Heart right ventricle (tissue), 16 donors: Measurements from ENCODE around the gene AGBL4. TPM values are rescaled to one million over a fixed set of nuclear protein-coding genes. Genes with fewer than 3 reads are reported as not detected.

Source experiments
- ATAC-seq, 8 donors: fragments of 200-7000 bp; cut with Tn5 transposase; one replicate each; pipeline ENCODE4 v1.9.1; 2020; ENCODE audit warnings: mild to moderate bottlenecking in 8 of 8, moderate library complexity in 8 of 8, moderate number of reproducible peaks in 1 of 8
- DNase-seq, 2 donors: peaks; one replicate each; pipeline ENCODE4 v3.0.0-alpha.2; 2020
- H3K27ac ChIP-seq, 10 donors: fragments of 200-600 bp; sonication (generic) in 2 of 10; one replicate each; pipeline versions ENCODE4 v1.5.0 to v1.8.0; 2020 to 2022; ENCODE audit warnings: mild to moderate bottlenecking in 3 of 10
- H3K27me3 ChIP-seq, 7 donors: fragments of 200-600 bp; one replicate each; pipeline ENCODE4 v1.8.0; 2021 to 2022; ENCODE audit warnings: mild to moderate bottlenecking in 2 of 7
- H3K36me3 ChIP-seq, 9 donors: fragments of 200-600 bp; sonication (generic) in 1 of 9; one replicate each; pipeline versions ENCODE4 v1.5.0 to v1.8.0; 2020 to 2022; ENCODE audit warnings: mild to moderate bottlenecking in 2 of 9
- H3K4me1 ChIP-seq, 9 donors: fragments of 200-600 bp; sonication (generic) in 1 of 9; one replicate each; pipeline versions ENCODE4 v1.5.0 to v1.8.0; 2020 to 2022; ENCODE audit warnings: mild to moderate bottlenecking in 4 of 9
- H3K4me3 ChIP-seq, 10 donors: fragments of 200-600 bp; sonication (generic) in 2 of 10; one replicate each; pipeline versions ENCODE4 v1.5.0 to v1.8.0; 2020 to 2022; ENCODE audit warnings: mild to moderate bottlenecking in 7 of 10, moderate library complexity in 2 of 10
- H3K9me3 ChIP-seq, 11 donors: fragments of 200-600 bp in 10 of 11; sonication (generic) in 2 of 11; one replicate each; pipeline versions ENCODE4 v1.5.0 to v1.8.0; 2013 to 2022; ENCODE audit warnings: mild to moderate bottlenecking in 2 of 11, control low read depth in 1 of 11, moderate library complexity in 1 of 11
- CTCF ChIP-seq, 9 donors: fragments of 200-600 bp; sonication (generic) in 2 of 9; IDR thresholded peaks; one replicate each; pipeline versions ENCODE4 v1.5.0 to v1.8.0; 2021 to 2022; ENCODE audit warnings: antibody characterized with exemption in 9 of 9, mild to moderate bottlenecking in 5 of 9, moderate library complexity in 1 of 9
- WGBS, 2 donors: extraction: QIAGEN DNeasy Blood & Tissue Kit; methylation state at CpG; one replicate each; pipeline ENCODE4 v1.1.7; 2013; ENCODE audit warnings: inconsistent platforms in 1 of 2; 5-methylcytosine and 5-hydroxymethylcytosine counted together
- intact Hi-C, 10 donors: fragments of 100-400 bp; cut with DNase I; formaldehyde crosslinking; loops; one replicate each; pipeline versions ENCODE4 v1.11.1 to v1.14.2; 2022
- polyA plus RNA-seq, 2 donors: library from polyadenylated mRNA; stranded (reverse); fragments of 200-250 nt; gene quantifications; one replicate each; pipeline ENCODE4 v1.2.3, GENCODE V29; 2013
- total RNA-seq, 10 donors: library from RNA; stranded (reverse); fragmentation: NEBNext Ultra II Directional in 3 of 10; extraction: Animal tissue kit (Norgen Biotek cat#: 25700) in 3 of 10; gene quantifications; one replicate each; pipeline versions ENCODE4 v1.2.1 to v1.2.4, GENCODE V29; 2021 to 2023
- donor health status: Arrhythmogenic right ventricular cardiomyopathy.
- donor health status: ischemic (EF 13 %, LVEDD 7.1; RV severe dilation, severe dysfunction).
- donor health status: healthy with polysubstance abuse.
- donor health status: DM: no; HTN: yes; CAD: no.
- donor health status: DM: no; HTN: no; CAD: no.
- donor health status: ischemic (EF 25% LVEDD 6.9; RV normal size, moderate dysfunction).
- donor health status: ischemic (EF 25% LVEDD 5.7; RV mildly dilated, moderate dysfunction).
- donor health status: healthy.
- donor health status: DM: yes; HTN: yes; CAD: no.
- donor health status: Ischemic cardiomyopathy.
- donor health status: ischemic (EF 35%, LVEDD 5.7; RV mildly dilated, moderate dysfunction).
- donor health status: nonischemic (EF 11% LVEDD 7.7; RV severe dilation, severe dysfunction).
- donor health status: DM: yes; HTN: yes; CAD: no.
- donor health status: PGD.
- donor health status: ischemic (EF 29% LVEDD 5.4; RV normal size, mild dysfunction).
- donor health status: nonischemic (EF 23%, LVEDD 6.1; RV moderate dilation, normal function).

AGBL4 gene
- total and polyA plus RNA-seq, 12 donors: 0.04 to 0.93 (median 0.46) TPM; not detected in 2

DNA sequence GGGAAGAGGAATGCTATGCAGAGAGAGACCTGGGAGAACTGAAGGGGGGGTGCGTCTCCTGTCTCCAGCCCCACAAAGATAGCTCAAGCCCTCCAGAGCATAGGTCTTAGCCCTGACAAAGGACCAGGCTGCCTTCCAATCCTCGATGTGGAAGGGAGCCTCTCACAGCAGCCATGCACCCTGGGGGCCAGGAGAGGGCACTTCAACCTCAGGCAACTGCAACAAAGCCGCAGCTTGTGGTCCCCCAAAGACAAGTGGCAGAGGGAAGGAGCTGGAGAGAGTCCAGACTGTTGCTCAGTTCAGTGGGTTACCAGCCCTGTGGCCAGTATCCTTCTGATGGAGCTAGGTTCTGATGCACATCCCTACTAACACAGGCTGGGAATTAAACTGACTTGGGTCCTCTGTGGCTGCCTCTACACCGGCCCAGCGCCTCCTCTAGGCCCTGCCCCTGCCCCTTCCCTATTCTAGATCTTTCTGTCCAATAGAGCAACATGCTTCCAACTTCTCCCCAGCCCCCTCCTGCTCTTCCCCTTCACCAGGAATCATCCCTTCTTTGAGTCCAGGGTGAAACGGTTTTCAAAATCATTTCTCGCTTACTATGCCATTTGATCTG is 1451.0 kb downstream of the AGBL4 start:
- Histone ChIP-seq H3K27me3 (peaks cover 0 to 18% (median 12%) of the 10 kb centered on the region in 7 donors), H3K36me3 (no peaks in the 10 kb centered on the region), H3K4me1 (peaks cover 0 to 3% (median 0%) of the 10 kb centered on the region in 9 donors), H3K27ac (no peak overlapping the region), H3K4me3 (no peak overlapping the region), H3K9me3 (no peaks in the 10 kb centered on the region)
- ATAC-seq (peak; percentile 33 to 83 (median 73)), DNase-seq (peak; percentile 14 to 28)
- intact Hi-C loops: loop anchor here (1.0 to 10.0 kb wide), 7 partner anchors 122 to 245 kb away; no protein-coding TSS in a partner anchor
- 45 to 46% methylated on average over 7 of the region's 7 CpGs for WGBS, 2 donors
- peak in 8 of 9 donors; percentile 32 to 73 (median 59) for TF ChIP-seq CTCF (IDR thresholded peaks at IDR 0.05)

DNA sequence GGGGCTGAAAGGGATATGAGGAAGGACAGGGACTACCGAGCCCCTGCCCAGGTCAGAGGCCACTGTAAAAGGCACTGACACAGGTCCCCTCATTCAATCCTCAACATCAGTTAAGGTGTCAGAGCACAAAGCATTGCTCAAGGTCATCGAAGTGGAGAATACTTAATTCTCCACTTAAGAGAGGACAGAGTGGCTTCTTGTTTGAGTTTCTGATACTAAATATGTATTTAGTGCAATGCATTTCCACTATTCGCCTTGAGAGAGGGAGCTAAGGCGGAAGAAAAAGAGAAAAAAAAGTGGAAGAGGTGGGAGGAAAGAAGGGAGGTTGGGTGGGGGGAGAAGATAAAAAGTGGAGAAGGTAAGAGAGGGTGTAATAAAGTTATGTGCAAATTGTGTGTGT is 1451.6 kb downstream of the AGBL4 start:
- Histone ChIP-seq H3K9me3 (no peaks in the 10 kb centered on the region), H3K4me1 (peaks cover 0 to 3% (median 0%) of the 10 kb centered on the region in 9 donors), H3K4me3 (no peak overlapping the region), H3K27ac (no peak overlapping the region), H3K27me3 (peaks cover 0 to 18% (median 12%) of the 10 kb centered on the region in 7 donors), H3K36me3 (no peaks in the 10 kb centered on the region)
- TF ChIP-seq CTCF (IDR thresholded peaks at IDR 0.05): no peak
- DNase-seq: no peak
- intact Hi-C loops: loop anchor here (2.0 to 10.0 kb wide), 6 partner anchors 123 to 245 kb away; no protein-coding TSS in a partner anchor
- ATAC-seq: no peak
- 83 to 91% methylated on average over 4 of the region's 4 CpGs for WGBS, 2 donors

- ATAC-seq (peak in 4 of 8 donors; percentile 17 to 63 (median 45)), DNase-seq (no peak)
- intact Hi-C loops: loop anchor here in 9 of 10 donors (2.0 to 10.0 kb wide), 6 partner anchors 123 to 246 kb away; no protein-coding TSS in a partner anchor
- no peak for TF ChIP-seq CTCF (IDR thresholded peaks at IDR 0.05)
- Histone ChIP-seq H3K27me3 (peaks cover 0 to 18% (median 12%) of the 10 kb centered on the region in 7 donors), H3K36me3 (no peaks in the 10 kb centered on the region), H3K9me3 (no peaks in the 10 kb centered on the region), H3K27ac (no peak overlapping the region), H3K4me1 (peaks cover 0 to 3% (median 0%) of the 10 kb centered on the region in 9 donors), H3K4me3 (no peak overlapping the region)
- 43 to 61% methylated on average over 3 of the region's 3 CpGs for WGBS, 2 donors
Measured at GRCh38 chr1:48571303-48571987, 1452.3 kb downstream of the AGBL4 start.

GRCh38 chr1:48570568-48570967 is 1453.2 kb downstream of the AGBL4 start:
- ATAC-seq (no peak), DNase-seq (no peak)
- H3K27me3 ChIP-seq: peaks cover 0 to 13% (median 3%) of the 10 kb centered on the region in 7 donors
- no peak for TF ChIP-seq CTCF (IDR thresholded peaks at IDR 0.05)
- 47 to 57% methylated on average over 7 of the region's 7 CpGs for WGBS, 2 donors
- intact Hi-C loops: loop anchor here in 9 of 10 donors (2.0 to 10.0 kb wide), 6 partner anchors 124 to 247 kb away; no protein-coding TSS in a partner anchor
- H3K27ac ChIP-seq: no peak overlapping the region
- no peaks in the 10 kb centered on the region for H3K36me3 ChIP-seq
- no peak overlapping the region for H3K4me3 ChIP-seq
- no peaks in the 10 kb centered on the region for H3K9me3 ChIP-seq
- peaks cover 0 to 3% (median 0%) of the 10 kb centered on the region in 9 donors for H3K4me1 ChIP-seq
